Osteoblast (primary cell): ENCODE data around the gene NDUFV2. TPM values are rescaled to one million over a fixed set of nuclear protein-coding genes. Genes with fewer than 3 reads are reported as not detected.

Experiments
- DNase-seq: peaks from one replicate; pipeline ENCODE4 v3.0.0; 2011; ENCODE audit warnings: low spot score, mixed read lengths; ENCODE audit not compliant: insufficient read length; ENCODE audit errors: missing footprints
- H2AFZ ChIP-seq: 2 replicates; pipeline ENCODE4 v1.6.0; 2011; ENCODE audit warnings: mild to moderate bottlenecking, low read length
- H3K27ac ChIP-seq: 2 replicates; pipeline ENCODE4 v1.5.1; 2011; ENCODE audit warnings: mild to moderate bottlenecking, low read depth, low read length, moderate library complexity
- H3K27me3 ChIP-seq: 2 replicates; pipeline ENCODE4 v1.6.0; 2012; ENCODE audit warnings: mild to moderate bottlenecking, control low read depth, inconsistent platforms, low read length, moderate library complexity; ENCODE audit not compliant: insufficient read depth
- H3K36me3 ChIP-seq: 2 replicates; pipeline ENCODE4 v1.5.1; 2011; ENCODE audit warnings: mild to moderate bottlenecking, low read length, control low read depth, moderate library complexity; ENCODE audit not compliant: insufficient read depth
- H3K4me1 ChIP-seq: 2 replicates; pipeline ENCODE4 v1.5.1; 2011; ENCODE audit warnings: mild to moderate bottlenecking, low read length, control low read depth, moderate library complexity; ENCODE audit not compliant: insufficient read depth
- H3K4me2 ChIP-seq: 2 replicates; pipeline ENCODE4 v1.6.0; 2011; ENCODE audit warnings: mild to moderate bottlenecking, low read length; ENCODE audit not compliant: insufficient read depth
- H3K4me3 ChIP-seq: fragments of 200-600 bp; sonication (generic); 3 replicates; pipeline ENCODE4 v1.5.1; 2012; ENCODE audit warnings: mild to moderate bottlenecking, low read length, inconsistent platforms; ENCODE audit not compliant: insufficient read depth
- H3K79me2 ChIP-seq: 2 replicates; pipeline ENCODE4 v1.6.0; 2012; ENCODE audit warnings: mild to moderate bottlenecking, low read length, control low read depth, inconsistent platforms; ENCODE audit not compliant: insufficient read depth
- H3K9me3 ChIP-seq: 2 replicates; pipeline ENCODE4 v1.5.1; 2011; ENCODE audit warnings: low read depth, low read length, control low read depth
- H4K20me1 ChIP-seq: 2 replicates; pipeline ENCODE4 v1.6.0; 2012; ENCODE audit warnings: mild to moderate bottlenecking, low read length, control low read depth; ENCODE audit not compliant: insufficient read depth
- total RNA-seq: library from RNA; depleted of rRNA; stranded (reverse); fragments of >200 nt; gene quantifications from 2 replicates; pipeline ENCODE4 v1.2.3, GENCODE V29; 2012
- TF ChIP-seq, protein P1 (sequence below): IDR thresholded peaks from 2 replicates; pipeline ENCODE4 v1.5.1; 2011; ENCODE audit warnings: mild to moderate bottlenecking, low read depth, low read length, moderate library complexity; ENCODE audit errors: extremely low read depth

Gene NDUFV2
- total RNA-seq, 1 donor = 95.9 TPM

- Histone ChIP-seq H3K9me3 (no peaks in the 10 kb centered on the region), H4K20me1 (peaks cover 59% of the 10 kb centered on the region), H3K4me3 (peak overlapping the region; percentile 18), H3K79me2 (peaks cover 86% of the 10 kb centered on the region), H3K4me2 (peak overlapping the region; percentile 97), H3K36me3 (no peaks in the 10 kb centered on the region), H3K4me1 (peaks cover 59% of the 10 kb centered on the region), H3K27ac (peak overlapping the region; percentile 93), H3K27me3 (no peaks in the 10 kb centered on the region), H2AFZ (no peak overlapping the region)
- DNase-seq = peak; percentile 56
- TF ChIP-seq, protein P1, sequence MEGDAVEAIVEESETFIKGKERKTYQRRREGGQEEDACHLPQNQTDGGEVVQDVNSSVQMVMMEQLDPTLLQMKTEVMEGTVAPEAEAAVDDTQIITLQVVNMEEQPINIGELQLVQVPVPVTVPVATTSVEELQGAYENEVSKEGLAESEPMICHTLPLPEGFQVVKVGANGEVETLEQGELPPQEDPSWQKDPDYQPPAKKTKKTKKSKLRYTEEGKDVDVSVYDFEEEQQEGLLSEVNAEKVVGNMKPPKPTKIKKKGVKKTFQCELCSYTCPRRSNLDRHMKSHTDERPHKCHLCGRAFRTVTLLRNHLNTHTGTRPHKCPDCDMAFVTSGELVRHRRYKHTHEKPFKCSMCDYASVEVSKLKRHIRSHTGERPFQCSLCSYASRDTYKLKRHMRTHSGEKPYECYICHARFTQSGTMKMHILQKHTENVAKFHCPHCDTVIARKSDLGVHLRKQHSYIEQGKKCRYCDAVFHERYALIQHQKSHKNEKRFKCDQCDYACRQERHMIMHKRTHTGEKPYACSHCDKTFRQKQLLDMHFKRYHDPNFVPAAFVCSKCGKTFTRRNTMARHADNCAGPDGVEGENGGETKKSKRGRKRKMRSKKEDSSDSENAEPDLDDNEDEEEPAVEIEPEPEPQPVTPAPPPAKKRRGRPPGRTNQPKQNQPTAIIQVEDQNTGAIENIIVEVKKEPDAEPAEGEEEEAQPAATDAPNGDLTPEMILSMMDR = no peak
These were observed 3.6 kb downstream of the NDUFV2 start for GRCh38 chr18:9106094-9106493.

DNA sequence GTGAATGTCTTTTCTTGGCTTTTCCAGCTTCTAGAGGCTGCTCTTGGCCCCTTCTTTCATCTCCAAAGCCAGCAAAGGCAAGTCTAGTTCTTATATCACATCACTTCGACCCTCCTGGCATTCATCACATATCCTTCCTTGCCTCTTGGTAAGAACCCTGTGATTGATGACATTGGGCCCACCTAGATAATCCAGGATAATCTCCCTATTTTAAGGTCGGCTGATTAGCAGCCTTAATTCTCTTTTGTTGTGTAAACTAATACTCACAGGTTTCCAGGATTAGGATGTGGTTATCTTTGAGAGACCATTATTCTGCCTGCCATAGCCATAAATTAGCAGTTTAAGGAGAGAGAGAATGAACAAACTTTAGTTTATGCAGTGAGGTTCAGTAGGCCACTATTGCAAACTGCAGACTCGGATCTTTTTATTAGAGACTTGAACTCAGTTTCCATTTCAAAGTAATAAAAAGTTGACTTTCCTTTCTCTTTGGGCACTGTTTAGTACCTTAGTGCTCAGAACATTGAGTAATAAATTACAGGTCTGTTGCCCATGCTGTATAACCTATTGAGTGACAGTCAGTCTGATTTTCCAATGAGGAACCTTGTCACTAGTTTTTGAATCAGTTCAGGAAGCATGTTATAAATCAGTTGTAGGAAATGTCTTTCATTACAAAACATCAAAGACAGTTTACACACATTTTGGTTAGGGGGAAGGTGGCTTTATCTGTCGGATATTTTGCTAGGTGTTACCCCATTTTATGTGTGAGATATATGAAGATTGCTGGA lies 4.5 kb downstream of the NDUFV2 start:
- Histone ChIP-seq H3K4me3 (no peak overlapping the region), H3K79me2 (peaks cover 94% of the 10 kb centered on the region), H3K27ac (peak overlapping the region; percentile 8), H3K4me1 (peaks cover 51% of the 10 kb centered on the region), H3K4me2 (peak overlapping the region; percentile 18), H3K9me3 (no peaks in the 10 kb centered on the region), H2AFZ (no peak overlapping the region), H3K27me3 (no peaks in the 10 kb centered on the region), H4K20me1 (peaks cover 61% of the 10 kb centered on the region), H3K36me3 (no peaks in the 10 kb centered on the region)
- TF ChIP-seq, protein P1 = no peak
- DNase-seq = no peak

- no peak for DNase-seq
- Histone ChIP-seq H3K79me2 (peaks cover 100% of the 10 kb centered on the region), H2AFZ (no peak overlapping the region), H3K4me1 (peaks cover 46% of the 10 kb centered on the region), H3K27me3 (no peaks in the 10 kb centered on the region), H3K4me2 (peak overlapping the region; percentile 57), H3K4me3 (no peak overlapping the region), H3K36me3 (no peaks in the 10 kb centered on the region), H3K9me3 (no peaks in the 10 kb centered on the region), H4K20me1 (peaks cover 67% of the 10 kb centered on the region), H3K27ac (peak overlapping the region; percentile 73)
- TF ChIP-seq, protein P1 = no peak
These were observed 6.4 kb downstream of the NDUFV2 start for GRCh38 chr18:9108911-9109310.

GRCh38 chr18:9109523-9109922 lies 7.0 kb downstream of the NDUFV2 start:
- TF ChIP-seq, protein P1 = no peak
- DNase-seq = no peak
- Histone ChIP-seq H3K4me1 (peaks cover 40% of the 10 kb centered on the region), H3K27me3 (no peaks in the 10 kb centered on the region), H2AFZ (no peak overlapping the region), H3K79me2 (peaks cover 100% of the 10 kb centered on the region), H3K36me3 (no peaks in the 10 kb centered on the region), H3K27ac (peak overlapping the region; percentile 73), H3K9me3 (no peaks in the 10 kb centered on the region), H3K4me2 (peak overlapping the region; percentile 57), H4K20me1 (peaks cover 66% of the 10 kb centered on the region), H3K4me3 (peak overlapping the region; percentile 11)
